OCI-M2 (cell line): ENCODE measurements around the gene TMPRSS7.
"Not testable (repeated sequence)": the region's sequence is repeated elsewhere in the genome, so short reads cannot be mapped to it uniquely, and the experiment has no call there.

Experiments used
- DNase-seq: peaks from one replicate; lab custom pipeline; 2025; ENCODE audit not compliant: unreplicated experiment; lab: John Stamatoyannopoulos, UW

TMPRSS7 gene

GRCh38 chr3:112012205-112012992, 22.1 kb upstream of the TMPRSS7 start:
- no peak for DNase-seq

- no peak for DNase-seq
These were observed 21.3 kb upstream of the TMPRSS7 start for GRCh38 chr3:112013058-112013783.

DNA sequence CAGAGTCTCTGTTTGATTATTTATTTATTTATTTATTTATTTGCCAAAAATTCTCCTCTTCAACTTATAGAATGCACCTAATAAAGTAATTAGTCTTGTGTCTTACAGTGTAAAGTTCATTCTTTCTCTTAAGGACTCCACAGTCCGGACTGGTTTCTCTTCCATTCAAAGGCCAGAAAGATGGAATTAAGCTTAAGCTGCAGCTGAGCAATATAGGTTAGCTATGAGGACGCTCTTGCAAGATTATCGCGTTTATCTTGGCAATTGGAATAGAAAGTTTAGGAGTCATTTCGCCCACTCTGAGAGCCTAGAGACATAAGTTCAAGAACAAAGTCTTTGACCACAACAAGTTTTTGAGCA, 20.8 kb upstream of the TMPRSS7 start:
- no peak for DNase-seq

DNA sequence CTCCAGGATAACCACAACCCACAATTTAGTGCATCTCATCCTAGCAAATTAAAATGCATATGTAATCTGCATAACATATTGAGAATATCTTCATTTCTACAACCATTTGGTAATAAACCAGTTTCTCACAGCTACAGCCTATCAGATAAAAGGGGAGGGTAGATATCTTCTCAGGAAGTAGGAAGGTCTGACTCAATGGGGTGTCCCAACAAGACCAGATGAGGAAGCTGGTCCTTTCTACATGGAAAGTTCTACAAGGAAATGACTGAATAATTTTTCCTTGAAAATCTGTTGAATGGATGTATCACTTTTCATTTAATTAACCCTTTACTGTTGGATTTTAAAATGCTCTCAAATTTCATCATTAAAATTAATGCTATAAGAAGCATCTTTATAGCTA, 17.4 kb upstream of the TMPRSS7 start:
- DNase-seq = no peak

DNA sequence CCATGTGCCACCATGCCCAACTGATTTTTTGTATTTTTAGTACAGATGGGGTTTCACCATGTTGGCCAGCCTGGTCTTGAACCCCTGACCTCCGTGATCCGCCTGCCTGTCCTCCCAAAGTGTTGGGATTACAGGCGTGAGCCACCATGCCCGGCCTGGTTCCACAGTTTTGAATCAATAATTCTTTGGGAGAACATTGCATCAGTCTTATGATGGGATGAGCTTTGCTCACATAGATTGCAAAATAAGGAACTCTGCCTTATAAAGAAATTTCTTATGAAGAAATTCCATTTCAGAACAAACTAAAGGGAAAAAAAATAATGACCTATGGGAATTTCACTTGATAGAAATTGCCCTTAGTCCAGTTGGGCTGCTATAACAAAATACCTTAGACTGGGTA, 15.8 kb upstream of the TMPRSS7 start:
- DNase-seq = no peak

GRCh38 chr3:112019716-112020115, 14.8 kb upstream of the TMPRSS7 start:
- DNase-seq = no peak

GRCh38 chr3:112020674-112021085, 13.9 kb upstream of the TMPRSS7 start:
- DNase-seq = no peak

- DNase-seq = no peak
These were observed 7.4 kb upstream of the TMPRSS7 start for GRCh38 chr3:112027142-112027541.

- no peak for DNase-seq
These were observed 6.7 kb upstream of the TMPRSS7 start for GRCh38 chr3:112027826-112028225.

DNA sequence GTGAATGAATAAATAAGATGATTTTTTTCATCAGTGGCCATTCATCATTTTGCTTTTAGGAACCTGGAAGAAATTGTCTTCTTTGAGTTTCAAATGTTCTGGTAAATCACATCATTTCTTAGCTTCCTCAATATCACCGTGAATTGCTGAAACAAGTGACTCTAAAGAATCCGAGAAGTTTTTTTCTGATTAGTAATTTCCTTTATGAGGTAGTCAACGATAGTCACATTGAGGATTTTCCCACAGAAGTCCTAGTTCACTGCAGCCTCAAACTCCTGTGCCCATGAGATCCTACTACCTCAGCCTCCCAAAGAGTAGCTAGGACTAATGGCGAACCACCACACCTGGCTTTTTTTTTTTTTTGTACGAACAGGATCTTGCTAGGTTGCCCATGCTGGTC, 3.6 kb upstream of the TMPRSS7 start:
- DNase-seq = no peak

GRCh38 chr3:112032098-112032731, 2.3 kb upstream of the TMPRSS7 start:
- no peak for DNase-seq

GRCh38 chr3:112035241-112035640, 705 bp downstream of the TMPRSS7 start:
- no peak for DNase-seq

- DNase-seq = not testable (repeated sequence)
These were observed 2.7 kb downstream of the TMPRSS7 start for GRCh38 chr3:112037194-112037593.

DNA sequence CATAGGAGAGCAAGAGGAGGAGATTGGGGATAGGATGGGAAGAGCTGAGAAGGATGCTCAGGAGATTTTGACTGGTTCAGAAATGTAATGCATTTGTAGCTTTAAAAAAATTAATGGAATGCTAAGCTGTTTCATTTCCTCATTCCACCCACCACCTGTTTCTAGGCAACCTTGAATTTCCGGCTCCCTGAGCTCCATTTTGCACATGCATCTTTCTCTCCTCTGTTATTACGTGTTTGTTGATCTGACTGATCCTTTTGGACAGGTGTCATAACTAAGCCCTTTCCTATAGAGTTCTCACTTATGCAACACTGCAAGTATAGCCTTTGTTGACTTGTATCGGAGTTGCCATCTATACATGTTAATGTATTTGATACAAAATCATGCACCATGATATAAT, 4.3 kb downstream of the TMPRSS7 start:
- no peak for DNase-seq

GRCh38 chr3:112041321-112041720, 6.8 kb downstream of the TMPRSS7 start:
- no peak for DNase-seq

GRCh38 chr3:112042842-112043280, 8.3 kb downstream of the TMPRSS7 start:
- DNase-seq = no peak

DNA sequence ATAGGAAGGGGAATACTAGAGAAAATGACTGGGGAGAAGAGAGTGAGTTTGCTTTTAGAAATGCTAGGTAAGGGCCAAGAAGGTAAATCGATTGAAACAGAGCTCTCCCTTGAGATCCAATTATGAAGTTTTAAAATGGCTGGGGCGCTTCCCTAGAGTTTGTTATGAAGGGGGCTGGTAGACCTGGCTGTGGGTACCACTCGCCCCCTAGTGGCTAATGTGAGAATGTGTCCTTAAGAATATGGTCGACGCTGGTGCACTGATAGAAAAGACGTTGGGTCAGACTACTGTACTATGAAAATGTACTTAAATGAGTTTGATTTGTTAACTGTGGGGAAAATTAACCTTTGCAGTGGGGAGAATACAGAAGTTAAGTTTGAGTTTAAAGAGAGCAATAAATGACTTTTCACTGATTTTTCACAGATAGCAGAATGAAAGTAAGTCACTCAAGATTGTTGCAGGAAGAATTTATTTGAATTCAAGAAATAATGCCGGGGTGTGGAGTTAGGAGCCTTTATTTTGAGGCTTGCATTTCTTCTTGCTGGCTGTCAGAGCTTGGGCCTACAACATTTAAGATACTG, 9.2 kb downstream of the TMPRSS7 start:
- DNase-seq = no peak

GRCh38 chr3:112046599-112046998, 12.1 kb downstream of the TMPRSS7 start:
- no peak for DNase-seq

DNA sequence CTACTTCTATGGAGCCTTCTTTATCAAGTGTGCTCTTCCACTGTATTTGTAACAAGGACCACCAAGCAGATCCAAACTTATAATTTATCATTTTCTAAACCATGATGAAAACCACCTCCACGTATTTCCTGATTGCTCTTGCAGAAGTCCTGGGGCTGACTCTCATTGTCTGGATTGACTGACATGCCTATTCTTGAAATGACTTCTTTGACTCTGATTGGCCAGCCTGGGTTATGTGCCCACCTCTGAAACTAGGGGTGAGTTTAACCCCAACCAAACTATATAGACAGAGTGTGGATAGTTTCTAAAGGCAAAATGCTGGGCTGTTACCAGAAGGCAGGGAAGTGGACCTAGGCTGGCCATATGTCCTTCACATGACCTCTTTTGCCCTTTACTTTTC, 12.7 kb downstream of the TMPRSS7 start:
- no peak for DNase-seq

DNA sequence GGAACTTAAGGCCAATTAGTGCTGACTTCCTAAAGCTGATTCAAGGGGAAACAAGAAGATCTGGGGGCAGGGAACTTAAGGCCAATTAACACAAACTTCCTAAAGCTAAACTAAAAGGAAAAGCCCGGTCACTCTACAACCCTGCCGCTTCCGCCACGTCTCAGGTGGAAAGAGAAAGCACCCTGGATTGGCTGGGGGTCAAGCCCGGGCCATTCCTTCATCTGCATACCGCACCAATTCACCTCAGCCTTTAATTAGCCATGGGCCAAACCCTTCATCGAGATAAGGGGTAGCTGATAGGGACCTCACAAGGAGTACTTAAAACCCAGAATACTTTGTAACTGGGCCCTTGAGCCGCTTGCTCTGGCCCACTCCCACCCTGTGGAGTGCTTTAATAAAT, 14.4 kb downstream of the TMPRSS7 start:
- no peak for DNase-seq

- no peak for DNase-seq
These were observed 18.7 kb downstream of the TMPRSS7 start for GRCh38 chr3:112053229-112053628.

DNA sequence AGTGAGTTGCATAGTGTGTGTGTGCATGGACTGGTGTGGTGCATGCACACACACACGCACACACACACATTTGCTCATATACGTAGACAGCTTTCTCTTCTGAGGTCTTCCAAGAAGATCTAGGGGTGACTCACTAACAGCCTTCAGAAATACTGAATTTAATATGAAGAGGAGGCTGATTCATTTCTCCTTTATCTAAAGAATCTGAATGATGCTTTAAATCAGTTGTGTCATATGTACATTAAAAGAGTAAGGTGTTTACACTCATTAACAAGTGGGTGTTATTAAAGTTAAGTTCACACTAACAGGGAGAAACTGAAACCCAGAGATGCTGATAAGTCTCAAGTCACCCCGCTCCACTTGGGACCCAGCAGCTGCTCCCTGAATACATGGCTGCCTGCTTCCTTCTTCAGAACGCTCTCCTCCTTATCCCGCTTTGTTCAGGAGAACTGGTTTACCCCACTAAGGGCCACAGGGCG, 22.0 kb downstream of the TMPRSS7 start:
- DNase-seq = no peak
